Mesenchymal stem cell (in vitro differentiated cells and primary cell): ENCODE data around the gene SLC5A9.

Source experiments
- DNase-seq: peaks from one replicate; pipeline ENCODE4 v3.0.0-alpha.2; 2013
- H2AFZ ChIP-seq: one replicate; pipeline ENCODE4 v1.6.1; 2013; ENCODE audit warnings: low read depth, mild to moderate bottlenecking, control low read depth, inconsistent platforms, low read length, moderate library complexity
- H2AK5ac ChIP-seq: 2 replicates; pipeline ENCODE4 v1.6.1; 2013; ENCODE audit warnings: low read length, moderate library complexity, mild to moderate bottlenecking, inconsistent platforms; ENCODE audit not compliant: severe bottlenecking
- H2BK120ac ChIP-seq: one replicate; pipeline ENCODE4 v1.6.1; 2013; ENCODE audit warnings: low read depth, mild to moderate bottlenecking, inconsistent platforms, low read length, moderate library complexity
- H2BK12ac ChIP-seq, 2 experiments: one replicate each; pipeline ENCODE4 v1.6.1; 2013; ENCODE audit warnings: inconsistent platforms in 2 of 2, low read length in 2 of 2, mild to moderate bottlenecking in 2 of 2, moderate library complexity in 2 of 2, control low read depth in 1 of 2
- H2BK15ac ChIP-seq: one replicate; pipeline ENCODE4 v1.6.1; 2013; ENCODE audit warnings: mild to moderate bottlenecking, low read depth, inconsistent platforms; ENCODE audit not compliant: poor library complexity, severe bottlenecking
- H2BK5ac ChIP-seq: 2 replicates; pipeline ENCODE4 v1.6.1; 2013; ENCODE audit warnings: low read depth, mild to moderate bottlenecking, low read length, control low read depth, inconsistent platforms; ENCODE audit not compliant: poor library complexity, severe bottlenecking
- H3K14ac ChIP-seq, 2 experiments: one replicate each; pipeline ENCODE4 v1.6.1; 2013; ENCODE audit warnings: inconsistent platforms in 2 of 2, low read length in 2 of 2, control low read depth in 1 of 2, mild to moderate bottlenecking in 1 of 2, moderate library complexity in 1 of 2
- H3K18ac ChIP-seq, 2 experiments: one replicate each; pipeline ENCODE4 v1.6.1; 2013; ENCODE audit warnings: inconsistent platforms in 2 of 2, low read length in 2 of 2, control low read depth in 1 of 2, low read depth in 1 of 2, mild to moderate bottlenecking in 1 of 2
- H3K23ac ChIP-seq, 2 experiments: one replicate each; pipeline ENCODE4 v1.6.1; 2013; ENCODE audit warnings: inconsistent platforms in 2 of 2, low read length in 2 of 2, mild to moderate bottlenecking in 2 of 2, moderate library complexity in 2 of 2, control low read depth in 1 of 2
- H3K27ac ChIP-seq: 2 replicates; pipeline ENCODE4 v1.5.1; 2013; ENCODE audit warnings: mild to moderate bottlenecking, moderate library complexity, low read length, control low read depth, inconsistent platforms; ENCODE audit not compliant: poor library complexity, severe bottlenecking
- H3K27me3 ChIP-seq, 2 experiments: 2 replicates each; pipeline versions ENCODE4 v1.6.1 to v1.7.0; 2013; ENCODE audit warnings: low read length in 2 of 2, mild to moderate bottlenecking in 2 of 2, moderate library complexity in 2 of 2, control low read depth in 1 of 2, inconsistent platforms in 1 of 2; ENCODE audit not compliant: control insufficient read depth in 1 of 2, insufficient read depth in 1 of 2
- H3K36me3 ChIP-seq, 2 experiments: 2 replicates each; pipeline versions ENCODE4 v1.6.1 to v1.7.0; 2013; ENCODE audit warnings: low read length in 2 of 2, control low read depth in 1 of 2, inconsistent platforms in 1 of 2, low read depth in 1 of 2, mild to moderate bottlenecking in 1 of 2; ENCODE audit not compliant: insufficient read depth in 2 of 2, control insufficient read depth in 1 of 2
- H3K4ac ChIP-seq, 2 experiments: one replicate each; pipeline ENCODE4 v1.6.1; 2013; ENCODE audit warnings: inconsistent platforms in 2 of 2, low read length in 2 of 2, mild to moderate bottlenecking in 2 of 2, moderate library complexity in 2 of 2, control low read depth in 1 of 2, low read depth in 1 of 2
- H3K4me1 ChIP-seq: 2 replicates; pipeline ENCODE4 v1.6.1; 2013; ENCODE audit warnings: low read depth, low read length, control low read depth; ENCODE audit not compliant: control insufficient read depth, insufficient read depth
- H3K4me2 ChIP-seq: 2 replicates; pipeline ENCODE4 v1.6.1; 2013; ENCODE audit warnings: low read length, mild to moderate bottlenecking, inconsistent platforms; ENCODE audit not compliant: poor library complexity, severe bottlenecking
- H3K4me3 ChIP-seq, 2 experiments: 2 replicates each; pipeline versions ENCODE4 v1.5.1 to v1.7.0; 2013; ENCODE audit warnings: low read length in 2 of 2, mild to moderate bottlenecking in 2 of 2, control low read depth in 1 of 2, low read depth in 1 of 2; ENCODE audit not compliant: insufficient read depth in 1 of 2
- H3K79me1 ChIP-seq: replicated peaks from 2 replicates; pipeline ENCODE4 v1.6.1; 2013; ENCODE audit warnings: mild to moderate bottlenecking, control low read depth, low read length, inconsistent platforms; ENCODE audit not compliant: poor library complexity, severe bottlenecking
- H3K9ac ChIP-seq: 2 replicates; pipeline ENCODE4 v1.7.0; 2013; ENCODE audit warnings: mild to moderate bottlenecking, low read length, moderate library complexity
- H3K9me3 ChIP-seq: 2 replicates; pipeline ENCODE4 v1.7.0; 2013; ENCODE audit warnings: mild to moderate bottlenecking, low read length; ENCODE audit not compliant: control insufficient read depth
- H4K8ac ChIP-seq: one replicate; pipeline ENCODE4 v1.6.1; 2013; ENCODE audit warnings: inconsistent platforms, mild to moderate bottlenecking, low read length, moderate library complexity
- H4K91ac ChIP-seq: one replicate; pipeline ENCODE4 v1.6.1; 2013; ENCODE audit warnings: mild to moderate bottlenecking, low read length, inconsistent platforms
- WGBS: methylation state at CpG from one replicate; pipeline ENCODE4 v1.1.7; 2013; ENCODE audit warnings: mixed read lengths; 5-methylcytosine and 5-hydroxymethylcytosine counted together

SLC5A9 gene

GRCh38 chr1:48215889-48216288 is 6.6 kb upstream of the SLC5A9 start:
- Histone ChIP-seq H3K4me2 (no peak overlapping the region), H3K36me3 (no peaks in the 10 kb centered on the region), H2AFZ (no peak overlapping the region), H3K27ac (no peak overlapping the region), H3K14ac (no peak overlapping the region), H3K23ac (no peak overlapping the region), H3K9ac (no peak overlapping the region), H2AK5ac (no peak overlapping the region), H3K18ac (no peak overlapping the region), H3K9me3 (no peaks in the 10 kb centered on the region), H4K91ac (peak overlapping the region; percentile 39), H3K79me1 (no peaks in the 10 kb centered on the region), H2BK12ac (no peak overlapping the region), H2BK5ac (no peak overlapping the region), H4K8ac (no peak overlapping the region), H3K4me1 (no peaks in the 10 kb centered on the region), H3K4me3 (no peak overlapping the region), H3K4ac (no peak overlapping the region), H2BK15ac (no peak overlapping the region), H3K27me3 (peaks cover 0 to 26% of the 10 kb centered on the region in 2 experiments), H2BK120ac (no peak overlapping the region)
- DNase-seq = no peak
- 90% methylated on average over 2 of the region's 2 CpGs for WGBS

DNA sequence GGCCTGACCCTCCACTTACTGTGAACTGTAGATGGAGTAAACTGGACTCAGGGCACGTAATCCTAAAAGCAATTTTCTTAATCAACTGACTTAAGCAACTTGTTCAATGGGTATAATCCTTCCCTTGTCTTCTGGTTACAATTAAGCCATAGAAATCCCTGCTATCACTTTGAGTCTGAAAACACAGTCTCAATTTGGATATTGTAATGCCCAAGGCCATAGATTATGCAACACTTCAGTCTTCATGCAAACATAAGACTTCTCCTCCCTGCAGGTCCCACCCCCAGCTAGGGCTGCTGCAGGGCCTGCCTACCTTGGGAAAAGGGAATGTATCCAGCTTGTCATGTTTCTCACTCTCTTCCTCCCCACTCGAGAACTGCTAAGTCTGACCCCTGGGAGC is 6.2 kb upstream of the SLC5A9 start:
- 97% methylated on average over 1 of the region's 2 CpGs for WGBS
- H2AFZ ChIP-seq = no peak overlapping the region
- H3K4me3 ChIP-seq = no peak overlapping the region
- no peak overlapping the region for H2BK120ac ChIP-seq
- no peak overlapping the region for H3K27ac ChIP-seq
- no peak overlapping the region for H3K4me2 ChIP-seq
- no peak overlapping the region for H3K4ac ChIP-seq
- no peak for DNase-seq
- no peak overlapping the region for H3K14ac ChIP-seq
- H3K9ac ChIP-seq = no peak overlapping the region
- no peaks in the 10 kb centered on the region for H3K79me1 ChIP-seq
- H3K36me3 ChIP-seq = no peaks in the 10 kb centered on the region
- no peak overlapping the region for H2BK15ac ChIP-seq
- no peaks in the 10 kb centered on the region for H3K9me3 ChIP-seq
- H4K91ac ChIP-seq = no peak overlapping the region
- H4K8ac ChIP-seq = no peak overlapping the region
- H3K27me3 ChIP-seq = peaks cover 0 to 28% of the 10 kb centered on the region in 2 experiments
- no peak overlapping the region for H3K23ac ChIP-seq
- no peak overlapping the region for H2AK5ac ChIP-seq
- H3K18ac ChIP-seq = no peak overlapping the region
- H2BK12ac ChIP-seq = no peak overlapping the region
- H3K4me1 ChIP-seq = no peaks in the 10 kb centered on the region
- H2BK5ac ChIP-seq = no peak overlapping the region

DNA sequence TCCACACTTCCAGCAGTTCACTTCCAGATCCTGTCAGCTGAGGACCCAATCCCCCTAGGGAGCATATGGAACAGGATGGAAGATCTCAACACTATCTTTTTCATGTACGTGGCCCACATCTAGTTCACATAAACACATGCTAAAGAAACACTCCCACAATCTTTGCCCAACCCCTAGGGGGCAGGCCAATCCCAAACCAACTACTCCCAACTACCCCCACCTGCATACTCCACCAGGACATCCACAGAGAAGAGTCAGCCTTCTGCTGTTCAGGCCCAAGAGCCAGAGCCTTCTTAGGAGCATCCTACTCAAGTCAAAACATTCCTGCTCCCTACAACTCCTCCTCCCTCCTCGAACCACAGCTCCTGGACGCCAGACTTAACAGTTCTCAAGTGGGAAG is 5.6 kb upstream of the SLC5A9 start:
- no peaks in the 10 kb centered on the region for H3K4me1 ChIP-seq
- DNase-seq = no peak
- H3K18ac ChIP-seq = no peak overlapping the region
- H3K23ac ChIP-seq = no peak overlapping the region
- H3K79me1 ChIP-seq = no peaks in the 10 kb centered on the region
- no peak overlapping the region for H4K8ac ChIP-seq
- WGBS = 41% methylated on average over 3 of the region's 3 CpGs
- no peak overlapping the region for H3K9ac ChIP-seq
- no peak overlapping the region for H2BK15ac ChIP-seq
- no peak overlapping the region for H3K27ac ChIP-seq
- H2AK5ac ChIP-seq = no peak overlapping the region
- H3K4me2 ChIP-seq = no peak overlapping the region
- peaks cover 0 to 28% of the 10 kb centered on the region in 2 experiments for H3K27me3 ChIP-seq
- H3K14ac ChIP-seq = no peak overlapping the region
- H2BK12ac ChIP-seq = no peak overlapping the region
- H3K4ac ChIP-seq = no peak overlapping the region
- H2BK120ac ChIP-seq = no peak overlapping the region
- no peak overlapping the region for H4K91ac ChIP-seq
- H2AFZ ChIP-seq = no peak overlapping the region
- no peak overlapping the region for H3K4me3 ChIP-seq
- no peaks in the 10 kb centered on the region for H3K36me3 ChIP-seq
- no peak overlapping the region for H2BK5ac ChIP-seq
- no peaks in the 10 kb centered on the region for H3K9me3 ChIP-seq

DNA sequence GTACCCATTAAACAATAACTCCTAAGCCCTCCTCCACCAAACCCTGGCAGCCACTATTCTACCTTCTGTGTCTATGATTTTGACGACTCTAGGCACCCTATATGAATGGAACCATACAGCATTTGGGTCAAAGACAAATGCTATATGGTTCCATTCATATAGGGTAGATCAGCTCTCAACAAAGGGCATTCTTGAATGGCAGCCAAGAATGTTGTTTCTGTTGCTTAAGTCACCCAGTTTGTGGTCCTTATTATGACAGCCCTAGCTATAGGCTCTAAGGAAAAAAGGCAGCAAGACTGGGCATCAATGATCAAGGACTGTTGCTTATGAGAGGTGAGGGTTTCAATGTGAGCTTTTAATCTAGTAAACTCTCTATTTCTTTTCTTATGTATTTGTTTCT is 4.7 kb upstream of the SLC5A9 start:
- 17% methylated on average over 1 of the region's 1 CpG for WGBS
- H2BK12ac ChIP-seq = no peak overlapping the region
- no peak overlapping the region for H2AFZ ChIP-seq

More for the DNA sequence above, 4.7 kb upstream of the SLC5A9 start:
- Histone ChIP-seq H3K4me3 (no peak overlapping the region), H2AK5ac (no peak overlapping the region), H2BK15ac (no peak overlapping the region), H4K8ac (no peak overlapping the region), H3K79me1 (no peaks in the 10 kb centered on the region), H3K4me1 (peaks cover 6% of the 10 kb centered on the region), H3K4ac (no peak overlapping the region), H2BK5ac (no peak overlapping the region), H3K9me3 (no peaks in the 10 kb centered on the region), H4K91ac (no peak overlapping the region), H3K27me3 (peaks cover 0 to 33% of the 10 kb centered on the region in 2 experiments), H2BK120ac (no peak overlapping the region), H3K18ac (no peak overlapping the region), H3K23ac (no peak overlapping the region), H3K4me2 (no peak overlapping the region), H3K9ac (no peak overlapping the region), H3K27ac (no peak overlapping the region), H3K14ac (no peak overlapping the region), H3K36me3 (no peaks in the 10 kb centered on the region)
- no peak for DNase-seq
